Measurements from ENCODE around the gene TMEM147.

TMEM147 gene

GRCh38 chr19:35545001-35545854 is at the start of gene TMEM147:
TMEM147 (plus strand) TSS chr19:35545626; CDS start chr19:35545740, 114 bp downstream.
- Histone ChIP-seq H3K4me3 (peak within 1 kb of the TSS; percentile 71 to 96 (median 90)), H3K27ac (peak within 1 kb of the TSS; percentile 68 to 97 (median 91))

GRCh38 chr19:35497406-35497805 is 48.0 kb upstream of the TMEM147 start:
- no peak overlapping the region for H3K4me3 ChIP-seq
- no peak overlapping the region for H3K27ac ChIP-seq

DNA sequence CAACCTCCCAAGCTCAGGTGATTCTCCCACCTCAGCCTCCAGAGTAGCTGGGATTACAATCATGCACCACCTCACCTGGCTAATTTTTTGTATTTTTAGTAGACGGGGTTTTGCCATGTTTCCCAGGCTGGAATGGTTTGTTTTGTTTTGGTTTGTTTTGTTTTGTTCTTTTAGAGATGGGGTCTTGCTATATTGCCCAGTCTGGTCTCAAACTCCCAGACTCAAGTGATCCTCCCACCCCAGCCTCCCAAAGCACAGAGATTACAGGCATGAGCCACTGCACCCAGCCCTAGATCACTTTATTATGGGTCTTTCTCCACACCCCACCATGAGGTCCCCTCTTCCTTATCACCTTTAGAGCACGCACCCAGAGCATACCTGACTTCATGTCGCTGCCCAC is 47.2 kb upstream of the TMEM147 start:
- Histone ChIP-seq H3K4me3 (no peak overlapping the region), H3K27ac (no peak overlapping the region)

GRCh38 chr19:35498984-35499527 is 46.4 kb upstream of the TMEM147 start:
- Histone ChIP-seq H3K27ac (peak overlapping the region in 2 of 21 experiments; percentile 34 to 50), H3K4me3 (no peak overlapping the region)

DNA sequence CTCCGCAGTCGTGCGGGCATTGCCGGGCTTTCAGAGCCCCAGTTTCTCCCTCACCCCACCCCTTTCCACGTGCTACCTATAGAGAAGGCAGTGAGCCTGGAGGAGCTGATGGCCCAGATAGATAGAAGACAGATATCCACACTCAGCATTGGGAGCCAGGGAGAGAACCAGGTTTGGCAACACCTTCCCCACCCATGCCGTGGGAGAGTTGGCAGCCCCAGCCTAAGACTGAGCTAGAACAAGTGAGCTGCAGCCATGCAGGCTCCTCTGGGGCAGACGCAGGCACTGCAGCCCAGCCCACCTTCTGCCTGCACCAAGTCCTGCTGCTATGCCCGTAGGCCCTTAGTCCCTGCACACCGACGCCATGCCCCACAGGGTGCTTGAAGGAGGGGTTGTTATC is 44.8 kb upstream of the TMEM147 start:
- Histone ChIP-seq H3K27ac (peak overlapping the region in 16 of 21 experiments; percentile 9 to 77 (median 68)), H3K4me3 (peak overlapping the region; percentile 4 to 36 (median 21))

DNA sequence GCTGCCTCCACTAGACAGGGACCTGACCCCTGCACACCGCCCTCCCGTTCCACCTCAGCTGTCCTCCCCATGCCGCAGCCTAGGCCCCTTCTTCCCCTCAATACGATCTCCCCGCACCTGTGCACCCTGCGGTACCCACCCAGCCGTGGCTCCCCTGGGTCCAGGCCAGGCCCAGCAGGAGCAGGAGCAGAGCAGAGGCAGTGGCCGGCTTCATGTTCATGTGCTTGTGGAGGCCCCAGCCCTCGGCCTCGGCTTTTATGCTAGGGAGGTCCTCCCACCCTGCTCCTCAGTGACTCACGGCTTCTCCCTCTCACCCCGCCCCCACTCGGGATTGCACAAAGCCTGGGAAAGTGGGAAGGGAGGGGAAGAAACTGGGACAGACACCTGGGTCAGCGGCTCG is 43.7 kb upstream of the TMEM147 start:
- Histone ChIP-seq H3K27ac (peak overlapping the region in 18 of 21 experiments; percentile 22 to 77 (median 68)), H3K4me3 (peak overlapping the region in 6 of 7 experiments; percentile 14 to 36 (median 24))

- H3K27ac ChIP-seq, result peak overlapping the region in 1 of 21 experiments; percentile 6
- H3K4me3 ChIP-seq, result no peak overlapping the region
These were observed 42.7 kb upstream of the TMEM147 start for GRCh38 chr19:35502751-35503150.

- no peak overlapping the region for H3K4me3 ChIP-seq
- no peak overlapping the region for H3K27ac ChIP-seq
These were observed 39.4 kb upstream of the TMEM147 start for GRCh38 chr19:35506011-35506410.

DNA sequence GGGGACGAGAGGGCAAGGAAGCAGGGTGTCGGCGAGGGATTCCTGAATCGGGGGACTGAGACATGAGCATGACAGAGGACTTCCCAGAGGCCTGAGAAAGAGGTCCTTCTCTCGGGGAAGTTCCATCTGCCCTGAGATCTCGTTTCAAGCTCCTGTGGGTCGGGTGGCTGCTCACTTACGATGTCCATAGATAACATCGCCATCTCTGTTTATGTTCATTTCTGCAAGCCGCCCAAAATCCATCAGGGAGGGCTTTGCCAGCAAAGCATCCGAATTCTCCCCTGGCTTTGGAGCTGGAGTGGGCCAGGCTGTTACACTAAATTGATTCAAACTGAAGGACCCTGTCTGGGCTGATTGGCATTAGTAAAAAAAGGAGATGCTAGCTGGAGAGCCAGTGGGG is 37.9 kb upstream of the TMEM147 start:
- H3K4me3 ChIP-seq, result no peak overlapping the region
- no peak overlapping the region for H3K27ac ChIP-seq

- H3K27ac ChIP-seq, result peak overlapping the region in 1 of 21 experiments; percentile 31
- H3K4me3 ChIP-seq, result no peak overlapping the region
These were observed 37.3 kb upstream of the TMEM147 start for GRCh38 chr19:35508129-35508528.

- peak overlapping the region in 4 of 7 experiments; percentile 10 to 45 (median 27) for H3K4me3 ChIP-seq
- peak overlapping the region in 17 of 21 experiments; percentile 40 to 79 (median 65) for H3K27ac ChIP-seq
These were observed 36.3 kb upstream of the TMEM147 start for GRCh38 chr19:35509018-35509652.

- Histone ChIP-seq H3K27ac (peak overlapping the region in 20 of 21 experiments; percentile 22 to 79 (median 63)), H3K4me3 (peak overlapping the region; percentile 3 to 45 (median 16))
These were observed 35.4 kb upstream of the TMEM147 start for GRCh38 chr19:35509861-35510625.

DNA sequence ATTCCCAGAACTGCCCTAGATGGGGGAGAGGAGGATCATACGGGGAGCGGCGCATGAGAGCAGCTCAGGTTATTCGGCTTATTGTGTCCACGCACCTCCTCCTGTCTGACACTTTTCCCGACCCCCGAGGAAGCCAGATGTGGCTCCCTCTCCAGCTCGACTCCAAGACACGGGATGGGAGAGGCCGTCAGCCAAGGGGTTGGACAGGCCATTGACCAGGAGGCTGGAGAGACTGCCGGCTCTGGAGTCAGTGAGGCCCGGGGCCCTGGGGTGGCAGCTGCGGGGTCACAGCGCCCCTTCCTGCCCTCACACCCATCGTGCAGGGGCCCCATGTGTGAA is 34.8 kb upstream of the TMEM147 start:
- H3K4me3 ChIP-seq, result peak overlapping the region; percentile 3 to 45 (median 16)
- H3K27ac ChIP-seq, result peak overlapping the region in 13 of 21 experiments; percentile 40 to 79 (median 63)

DNA sequence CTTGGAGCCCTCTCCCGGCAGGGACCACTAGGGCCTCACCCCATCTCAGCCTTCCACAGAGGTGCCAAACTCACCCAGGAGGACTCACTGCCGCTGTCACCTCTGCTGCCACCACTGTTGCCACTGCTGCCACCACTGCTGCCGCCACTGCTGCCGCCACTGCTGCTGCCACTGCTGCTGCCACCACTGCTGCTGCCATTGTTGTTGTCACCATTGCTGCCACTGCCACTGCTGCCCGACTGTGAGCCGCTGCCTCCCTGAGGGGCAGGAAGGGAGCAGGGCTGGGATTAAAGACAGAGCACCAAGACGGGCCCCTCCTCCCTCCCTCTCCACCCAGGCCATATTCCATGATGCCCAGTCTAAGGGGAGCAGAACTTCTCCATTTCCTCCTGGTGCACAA is 34.1 kb upstream of the TMEM147 start:
- Histone ChIP-seq H3K27ac (peak overlapping the region in 1 of 21 experiments; percentile 0), H3K4me3 (peak overlapping the region in 3 of 7 experiments; percentile 10 to 16 (median 15))

DNA sequence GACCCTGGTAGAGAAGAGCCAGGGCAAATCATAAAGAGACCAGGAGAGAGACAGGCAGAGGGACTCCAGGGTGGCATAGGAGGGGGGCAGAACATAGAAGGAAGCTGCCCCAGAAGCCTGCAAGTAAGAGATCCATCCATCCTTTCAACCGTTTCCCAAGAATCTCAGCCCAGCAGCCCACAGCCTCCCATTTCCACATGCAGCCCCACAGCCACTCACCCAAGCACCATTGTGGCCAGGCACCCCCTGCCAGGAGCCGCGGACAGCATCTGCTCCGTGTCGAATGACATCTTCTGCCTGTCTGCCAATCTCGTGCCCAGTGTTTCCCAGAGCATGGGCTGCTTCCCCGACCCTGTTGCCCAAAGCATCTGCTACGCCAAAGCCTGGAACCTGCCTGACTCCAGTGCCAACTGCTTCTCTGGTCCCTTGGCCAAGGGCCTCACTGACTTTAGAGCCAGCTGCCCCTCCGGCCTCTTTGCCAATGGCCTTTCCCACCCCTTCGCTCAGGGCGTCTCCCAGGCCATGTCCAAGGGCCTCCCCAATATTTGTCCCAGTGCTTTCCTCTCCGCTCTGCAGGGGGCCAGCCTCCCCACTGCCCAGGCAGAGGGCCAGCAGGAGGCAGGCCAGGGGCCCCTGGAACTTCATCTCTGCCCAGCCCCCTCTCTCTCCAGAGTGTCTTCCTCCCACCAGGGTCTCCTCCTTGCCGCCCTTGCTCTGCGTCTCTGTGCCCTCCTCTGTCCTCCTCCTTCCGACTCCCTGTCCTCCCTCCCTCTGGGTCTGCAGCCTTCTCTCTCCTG is 32.4 kb upstream of the TMEM147 start:
- H3K27ac ChIP-seq, result peak overlapping the region in 16 of 21 experiments; percentile 1 to 82 (median 38)
- peak overlapping the region in 5 of 7 experiments; percentile 0 to 29 (median 13) for H3K4me3 ChIP-seq

DNA sequence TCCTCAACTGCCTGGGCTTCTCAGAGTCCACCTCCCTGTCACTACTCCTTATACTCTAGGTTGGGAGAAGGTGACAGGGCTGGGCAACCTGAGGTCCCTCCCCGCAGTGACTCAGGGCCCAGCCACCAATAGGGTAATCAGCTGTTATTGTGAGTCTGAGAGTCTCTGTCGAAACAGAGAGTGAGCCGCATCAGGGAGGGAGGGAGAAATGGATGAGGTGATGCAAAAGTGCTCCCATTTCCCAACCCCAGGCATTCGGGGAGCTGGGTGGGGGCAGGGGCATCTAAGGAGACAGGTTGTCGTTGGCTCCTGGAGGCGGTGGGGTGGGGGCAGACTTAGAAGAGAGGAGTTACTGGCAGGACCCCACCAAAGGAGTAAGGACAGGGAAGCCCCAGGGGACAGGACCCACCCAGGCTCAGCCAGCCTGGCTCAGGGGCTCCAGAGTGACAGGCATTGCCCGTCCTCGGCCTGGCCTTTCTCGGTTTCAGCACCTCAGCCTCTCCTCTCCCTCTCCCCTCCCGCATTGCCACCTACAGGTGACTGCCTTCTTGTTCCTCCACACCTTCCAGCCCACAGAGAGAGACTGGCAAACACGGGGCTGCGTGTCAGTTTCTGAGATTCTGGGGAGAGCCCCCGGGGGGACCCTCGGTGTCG is 31.7 kb upstream of the TMEM147 start, which contains the start of gene DMKN:
Gene DMKN, minus strand, starts transcription at position 22 of the 654 bp plus-strand sequence. CDS start 174 bp downstream, outside the sequence.
- peak within 1 kb of the TSS in 5 of 7 experiments; percentile 0 to 29 (median 13) for H3K4me3 ChIP-seq
- H3K27ac ChIP-seq, result peak within 1 kb of the TSS in 18 of 21 experiments; percentile 21 to 82 (median 70)

DNA sequence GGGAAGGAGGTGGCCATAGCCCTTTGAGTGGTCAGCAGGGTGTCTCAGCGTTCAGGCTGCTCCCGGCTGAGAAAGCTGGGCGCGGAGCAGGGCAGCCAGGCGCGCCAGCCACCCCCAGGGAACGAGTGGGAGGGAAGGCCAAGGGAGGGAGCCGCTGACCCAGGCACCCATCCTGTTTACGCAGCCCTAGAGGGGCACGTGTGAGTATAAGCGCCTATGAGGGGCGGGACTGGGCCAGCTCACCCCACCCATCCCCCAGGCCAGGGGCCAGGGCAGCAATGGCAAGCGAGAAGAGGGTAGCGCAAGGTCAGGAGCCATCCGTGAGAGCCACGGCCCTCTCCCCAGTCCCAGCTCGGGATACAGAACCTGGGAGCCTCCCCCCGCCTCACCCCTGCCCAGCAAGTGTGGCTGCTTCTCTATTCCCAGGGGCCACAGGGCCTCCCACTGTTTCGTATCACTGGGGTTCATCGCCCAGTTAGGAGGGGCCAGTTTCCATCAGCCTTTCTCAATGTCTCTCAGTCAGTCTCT is 31.1 kb upstream of the TMEM147 start:
- no peak overlapping the region for H3K4me3 ChIP-seq
- H3K27ac ChIP-seq, result peak overlapping the region in 17 of 21 experiments; percentile 19 to 82 (median 70)

GRCh38 chr19:35516310-35516709 is 29.1 kb upstream of the TMEM147 start:
- Histone ChIP-seq H3K4me3 (no peak overlapping the region), H3K27ac (no peak overlapping the region)

Measured in skin epidermis (tissue), 12 donors.